Motor neuron (in vitro differentiated cells): ENCODE measurements around the gene GDA. TPM values are rescaled to one million over a fixed set of nuclear protein-coding genes. Genes with fewer than 3 reads are reported as not detected.

Experiments used
- ATAC-seq, 8 experiments: fragments of 200-7000 bp; cut with Tn5 transposase; replicated peaks in 6 of 8; 2 replicates each; pipeline ENCODE4 v1.8.0; 2021; ENCODE audit warnings: mild to moderate bottlenecking in 8 of 8, moderate library complexity in 8 of 8
- H3K27ac ChIP-seq, 2 donors: fragments of 250-450 bp; sonication (Bioruptor Pico); 2 replicates each; pipeline ENCODE4 v1.9.0; 2021; ENCODE audit warnings: antibody characterized with exemption in 2 of 2, mild to moderate bottlenecking in 2 of 2, moderate library complexity in 1 of 2
- H3K4me1 ChIP-seq, 2 donors: fragments of 250-450 bp; sonication (Bioruptor Pico); replicated peaks in 1 of 2; 2 replicates each; pipeline ENCODE4 v1.6.1; 2021; ENCODE audit warnings: antibody characterized with exemption in 2 of 2, mild to moderate bottlenecking in 2 of 2, moderate library complexity in 1 of 2
- H3K4me3 ChIP-seq, 5 donors: fragments of 250-450 bp; sonication (Bioruptor Pico); 2 replicates each; pipeline ENCODE4 v1.9.0; 2021; ENCODE audit warnings: antibody characterized with exemption in 5 of 5, mild to moderate bottlenecking in 5 of 5, moderate library complexity in 4 of 5
- WGBS, 10 experiments: fragments of 450-650 bp; shearing (Covaris generic); methylation state at CpG; one replicate each; pipeline ENCODE4 v1.0.0; 2022; 5-methylcytosine and 5-hydroxymethylcytosine counted together
- in situ Hi-C, 9 experiments: fragments of 400-800 bp; cut with MboI; loops; one replicate each; pipeline ENCODE4 v1.15.0; 2021; ENCODE audit warnings: low sequenced_read_pairs in 9 of 9, low pct_unique_long_range_greater_than_20kb in 2 of 9; ENCODE audit not compliant: unreplicated experiment in 9 of 9
- total RNA-seq, 8 experiments: library from RNA; unstranded; fragments of 300-600 nt; gene quantifications; 2 replicates each; pipeline versions ENCODE4 v1.2.3 to v1.2.4, GENCODE V29; 2022

GDA gene
- total RNA-seq, 8 experiments from 2014 or later, result 0.08 to 10.9 (median 0.14) TPM

DNA sequence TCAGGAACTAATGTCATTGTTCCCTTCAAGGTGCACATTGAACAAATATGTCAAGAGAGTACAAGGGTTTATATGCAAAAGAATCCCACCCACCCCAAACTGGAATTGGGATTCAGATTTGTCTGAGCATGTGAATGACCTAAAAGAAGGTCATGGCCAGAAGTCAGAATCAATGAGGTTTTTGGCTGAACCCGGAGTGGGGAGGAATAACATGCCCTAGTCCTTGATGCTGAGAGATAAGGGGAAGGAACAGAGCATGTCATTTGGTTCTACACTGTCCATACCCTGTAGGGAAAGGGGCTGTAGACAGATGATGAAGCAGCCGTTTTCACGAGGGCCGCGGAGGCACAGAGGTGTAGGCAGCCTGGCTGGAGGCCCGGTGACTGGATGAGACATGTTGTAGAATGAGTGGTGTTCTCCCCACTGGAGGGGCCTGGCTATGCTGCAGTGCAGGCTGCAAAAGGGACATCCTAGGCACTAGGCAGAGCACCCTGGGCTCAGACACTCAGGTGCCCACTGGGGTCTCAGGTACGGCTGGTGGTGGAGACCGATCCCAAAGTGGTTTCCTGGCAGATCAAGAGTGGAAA is 149.9 kb downstream of the GDA start:
- no peak for ATAC-seq
- WGBS, 10 experiments, result 75 to 100% (median 93%) methylated on average over 1 to 7 of the region's 8 CpGs; no CpG with 5 or more reads in 3 of the 10 experiments
- Histone ChIP-seq H3K4me1 (no peaks in the 10 kb centered on the region), H3K4me3 (no peak overlapping the region), H3K27ac (no peak overlapping the region)
- in situ Hi-C loops, result loop anchor here in 6 of 9 experiments (25.0 kb wide), 2 partner anchors 288 to 513 kb away; no protein-coding TSS in a partner anchor

DNA sequence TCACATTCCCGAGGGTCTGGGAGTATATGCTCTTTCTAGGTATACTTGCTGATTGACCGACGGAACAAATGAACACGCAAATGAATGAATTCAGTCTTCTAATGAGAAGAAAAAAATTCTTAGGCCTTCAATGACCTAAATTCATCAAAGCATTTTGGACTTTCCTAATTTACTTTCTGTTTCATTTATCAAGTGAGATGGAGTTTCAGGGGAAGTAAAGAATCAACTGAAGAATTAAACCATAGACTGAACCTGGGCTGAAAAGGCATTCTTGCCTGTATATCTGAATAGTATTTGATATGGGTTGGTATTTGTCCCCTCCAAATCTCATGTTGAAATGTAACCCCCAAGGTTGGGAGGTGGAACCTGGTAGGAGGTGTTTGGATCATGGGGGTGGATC is 151.6 kb downstream of the GDA start:
- Histone ChIP-seq H3K27ac (no peak overlapping the region), H3K4me3 (no peak overlapping the region), H3K4me1 (no peaks in the 10 kb centered on the region)
- no peak for ATAC-seq
- 67 to 96% (median 90%) methylated on average over 1 to 4 of the region's 4 CpGs; no CpG with 5 or more reads in 4 of the 10 experiments for WGBS, 10 experiments
- in situ Hi-C loops, result no loop called here

Other genes starting within 250 kb of the GDA start
- gene ABHD17B, start 238.2 kb upstream of the GDA start, total RNA-seq, result 10 to 100 TPM in 7 of 8 experiments, 1 to 10 TPM in 1; 8.2 to 34.0 (median 21.1) TPM
- gene C9orf85, start 237.8 kb upstream of the GDA start, total RNA-seq, result 10 to 100 TPM; 11.2 to 24.9 (median 15.6) TPM
- under 1 TPM in 1 of 8 experiments, not detected in 7; 0.24 TPM for gene C9orf57, start 88.8 kb upstream of the GDA start, total RNA-seq
- 100 to 1,000 TPM in 6 of 8 experiments, 10 to 100 TPM in 2; 84.5 to 425 (median 137) TPM for gene ZFAND5, start 215.8 kb downstream of the GDA start, total RNA-seq